B cell (primary cell): Measurements from ENCODE around the gene AIG1. TPM values are rescaled to one million over a fixed set of nuclear protein-coding genes. Genes with fewer than 3 reads are reported as not detected.

Experiments used
- ATAC-seq: fragments of 200-7000 bp; cut with Tn5 transposase; one replicate; pipeline ENCODE4 v1.10.0; 2021; ENCODE audit warnings: low read depth, mild to moderate bottlenecking, moderate number of reproducible peaks, moderate library complexity
- CTCF ChIA-PET: fragments of 350-600 bp; sonication (Branson Sonifier 250); formaldehyde crosslinking; loops from one replicate; lab custom pipeline; 2021; ENCODE audit warnings: antibody characterized with exemption, inconsistent platforms; lab: Charles Lee
- POLR2A ChIA-PET: fragments of 350-600 bp; sonication (Branson Sonifier 250); formaldehyde crosslinking; loops from one replicate; lab custom pipeline; 2021; ENCODE audit warnings: antibody characterized with exemption; lab: Charles Lee
- DNase-seq: peaks from one replicate; pipeline ENCODE4 v3.0.0; 2013
- H2AFZ ChIP-seq: 2 replicates; pipeline ENCODE4 v1.6.1; 2012; ENCODE audit warnings: mild to moderate bottlenecking, low read depth, low read length; ENCODE audit not compliant: insufficient read depth, poor library complexity, severe bottlenecking
- H3K27ac ChIP-seq, 2 donors: 1 replicate in 1 of 2; 2 replicates in 1 of 2; pipeline ENCODE4 v1.5.1; 2012 to 2013; ENCODE audit warnings: low read length in 2 of 2, mild to moderate bottlenecking in 2 of 2, moderate library complexity in 1 of 2
- H3K27me3 ChIP-seq, 4 experiments: fragments of 200-600 bp in 1 of 4; sonication (generic) in 1 of 4; replicated peaks in 1 of 4; 1 replicate in 2 of 4; 2 replicates in 2 of 4; pipeline versions ENCODE4 v1.6.1 to v1.7.0; 2013 to 2016; ENCODE audit warnings: low read length in 3 of 4, mild to moderate bottlenecking in 2 of 4, mixed read lengths in 1 of 4, moderate library complexity in 1 of 4; ENCODE audit not compliant: insufficient read depth in 4 of 4, control insufficient read depth in 3 of 4; ENCODE audit errors: control extremely low read depth in 1 of 4
- H3K36me3 ChIP-seq, 2 experiments: replicated peaks in 1 of 2; 1 replicate in 1 of 2; 2 replicates in 1 of 2; pipeline versions ENCODE4 v1.6.1 to v1.7.1; 2013; ENCODE audit warnings: low read length in 1 of 2; ENCODE audit not compliant: insufficient read depth in 2 of 2, control insufficient read depth in 1 of 2; ENCODE audit errors: control extremely low read depth in 1 of 2, extremely low read depth in 1 of 2
- H3K4me1 ChIP-seq, 2 donors: fragments of 200-600 bp in 1 of 2; sonication (generic) in 1 of 2; 1 replicate in 1 of 2; 2 replicates in 1 of 2; pipeline versions ENCODE4 v1.5.1 to v1.6.1; 2013 to 2017; ENCODE audit warnings: low read length in 2 of 2; ENCODE audit not compliant: control insufficient read depth in 2 of 2, insufficient read depth in 2 of 2
- H3K4me2 ChIP-seq: replicated peaks from 2 replicates; pipeline ENCODE3; 2012; ENCODE audit warnings: mild to moderate bottlenecking, low read depth, low read length; ENCODE audit not compliant: poor library complexity, severe bottlenecking
- H3K4me3 ChIP-seq, 5 experiments: fragments of 200-600 bp in 1 of 5; sonication (generic) in 1 of 5; 1 replicate in 3 of 5; 2 replicates in 2 of 5; pipeline versions ENCODE4 v1.5.1 to v1.7.0; 2011 to 2016; ENCODE audit warnings: low read length in 4 of 5, mild to moderate bottlenecking in 4 of 5, low read depth in 2 of 5, control low read depth in 1 of 5, moderate library complexity in 1 of 5; ENCODE audit not compliant: insufficient read depth in 1 of 5; ENCODE audit errors: control extremely low read depth in 1 of 5, extremely low read depth in 1 of 5
- H3K79me2 ChIP-seq: fragments of 200-600 bp; sonication (generic); one replicate; pipeline ENCODE4 v1.6.0; 2016; ENCODE audit warnings: low read length; ENCODE audit not compliant: control insufficient read depth, insufficient read depth
- H3K9ac ChIP-seq: fragments of 200-600 bp; sonication (generic); 2 replicates; pipeline ENCODE4 v1.6.1; 2017; ENCODE audit warnings: mild to moderate bottlenecking, low read length, moderate library complexity
- H3K9me3 ChIP-seq, 3 donors: one replicate each; pipeline versions ENCODE4 v1.6.1 to v1.7.1; 2013; ENCODE audit warnings: low read length in 2 of 3; ENCODE audit not compliant: control insufficient read depth in 2 of 3, insufficient read depth in 1 of 3; ENCODE audit errors: control extremely low read depth in 1 of 3
- H4K20me1 ChIP-seq: 2 replicates; pipeline ENCODE4 v1.6.0; 2012; ENCODE audit warnings: mild to moderate bottlenecking, low read length; ENCODE audit not compliant: insufficient read depth, control insufficient read depth, poor library complexity, severe bottlenecking
- H3K27ac Mint-ChIP-seq: one replicate; pipeline ENCODE4 v1.8.0; 2021; ENCODE audit warnings: mixed read lengths
- H3K27me3 Mint-ChIP-seq: one replicate; pipeline ENCODE4 v1.8.0; 2021; ENCODE audit warnings: mixed read lengths
- H3K4me1 Mint-ChIP-seq: one replicate; pipeline ENCODE4 v1.8.0; 2021; ENCODE audit warnings: mixed read lengths
- H3K4me3 Mint-ChIP-seq: one replicate; pipeline ENCODE4 v1.8.0; 2021; ENCODE audit warnings: mixed read lengths
- H3K9me3 Mint-ChIP-seq: one replicate; pipeline ENCODE4 v1.8.0; 2022; ENCODE audit warnings: mixed read lengths; ENCODE audit not compliant: insufficient read depth
- EZH2 ChIP-seq: IDR thresholded peaks from 2 replicates; pipeline ENCODE4 v1.6.1; 2012; ENCODE audit warnings: borderline replicate concordance, low read depth, mild to moderate bottlenecking, moderate library complexity, low read length; ENCODE audit not compliant: insufficient read depth, poor library complexity, severe bottlenecking
- WGBS: methylation state at CpG from one replicate; pipeline ENCODE4 v1.1.5; 2013; ENCODE audit warnings: missing lambda C conversion rate; ENCODE audit not compliant: insufficient coverage; 5-methylcytosine and 5-hydroxymethylcytosine counted together
- intact Hi-C: fragments of 100-400 bp; cut with micrococcal nuclease; formaldehyde crosslinking; loops from one replicate; pipeline ENCODE4 v1.10.0; 2022
- polyA plus RNA-seq: library from polyadenylated mRNA; depleted of rRNA; stranded (reverse); fragments of >200 nt; gene quantifications from 2 replicates; pipeline ENCODE4 v1.2.3, GENCODE V29; 2012
- total RNA-seq, 2 donors: library from RNA; stranded (reverse); fragments of 120-200 nt in 1 of 2; gene quantifications; 1 replicate in 1 of 2; 2 replicates in 1 of 2; pipeline versions ENCODE4 v1.2.3 to v1.2.4, GENCODE V29; 2013 to 2022
- TF ChIP-seq, protein P1 (sequence below): fragments of 200-600 bp; IDR thresholded peaks from one replicate; pipeline ENCODE4 v1.8.0; 2022; ENCODE audit warnings: antibody characterized with exemption, mild to moderate bottlenecking

The AIG1 gene
- total and polyA plus RNA-seq, 2 donors (not counting 1 experiment from before 2014, with no cell fraction given): 7.0 to 9.0 TPM

- no peaks in the 10 kb centered on the region for H3K4me1 ChIP-seq
- no peak for DNase-seq
- no peak overlapping the region for H3K9ac ChIP-seq
- no peaks in the 10 kb centered on the region for H3K27me3 ChIP-seq
- H4K20me1 ChIP-seq: no peaks in the 10 kb centered on the region
- Mint-ChIP-seq H3K27ac (no peak overlapping the region), H3K4me1 (no peaks in the 10 kb centered on the region), H3K27me3 (peaks cover 13% of the 10 kb centered on the region), H3K9me3 (no peaks in the 10 kb centered on the region), H3K4me3 (no peak overlapping the region)
- no CpG with 5 or more reads among the region's 3 CpGs for WGBS
- H3K9me3 ChIP-seq: no peaks in the 10 kb centered on the region
- no peak overlapping the region for H2AFZ ChIP-seq
- H3K27ac ChIP-seq: no peak overlapping the region
- no peak overlapping the region for H3K4me2 ChIP-seq
- no peak for TF ChIP-seq EZH2
- TF ChIP-seq, protein P1, sequence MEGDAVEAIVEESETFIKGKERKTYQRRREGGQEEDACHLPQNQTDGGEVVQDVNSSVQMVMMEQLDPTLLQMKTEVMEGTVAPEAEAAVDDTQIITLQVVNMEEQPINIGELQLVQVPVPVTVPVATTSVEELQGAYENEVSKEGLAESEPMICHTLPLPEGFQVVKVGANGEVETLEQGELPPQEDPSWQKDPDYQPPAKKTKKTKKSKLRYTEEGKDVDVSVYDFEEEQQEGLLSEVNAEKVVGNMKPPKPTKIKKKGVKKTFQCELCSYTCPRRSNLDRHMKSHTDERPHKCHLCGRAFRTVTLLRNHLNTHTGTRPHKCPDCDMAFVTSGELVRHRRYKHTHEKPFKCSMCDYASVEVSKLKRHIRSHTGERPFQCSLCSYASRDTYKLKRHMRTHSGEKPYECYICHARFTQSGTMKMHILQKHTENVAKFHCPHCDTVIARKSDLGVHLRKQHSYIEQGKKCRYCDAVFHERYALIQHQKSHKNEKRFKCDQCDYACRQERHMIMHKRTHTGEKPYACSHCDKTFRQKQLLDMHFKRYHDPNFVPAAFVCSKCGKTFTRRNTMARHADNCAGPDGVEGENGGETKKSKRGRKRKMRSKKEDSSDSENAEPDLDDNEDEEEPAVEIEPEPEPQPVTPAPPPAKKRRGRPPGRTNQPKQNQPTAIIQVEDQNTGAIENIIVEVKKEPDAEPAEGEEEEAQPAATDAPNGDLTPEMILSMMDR: no peak
- no peak overlapping the region for H3K4me3 ChIP-seq
- no peaks in the 10 kb centered on the region for H3K79me2 ChIP-seq
- POLR2A ChIA-PET: no interaction called here
- no peak for ATAC-seq
- intact Hi-C loops: no loop called here
- no peaks in the 10 kb centered on the region for H3K36me3 ChIP-seq
- CTCF ChIA-PET: no interaction called here
These were observed 315.7 kb downstream of the AIG1 start for GRCh38 chr6:143376375-143376774.

GRCh38 chr6:143376861-143377260, 316.2 kb downstream of the AIG1 start:
- Histone ChIP-seq H3K36me3 (no peaks in the 10 kb centered on the region), H3K4me1 (no peaks in the 10 kb centered on the region), H3K27me3 (no peaks in the 10 kb centered on the region), H3K27ac (no peak overlapping the region), H2AFZ (no peak overlapping the region), H4K20me1 (no peaks in the 10 kb centered on the region), H3K9me3 (no peaks in the 10 kb centered on the region), H3K4me2 (no peak overlapping the region), H3K79me2 (no peaks in the 10 kb centered on the region), H3K9ac (no peak overlapping the region), H3K4me3 (no peak overlapping the region)
- intact Hi-C loops: no loop called here
- Mint-ChIP-seq H3K4me1 (no peaks in the 10 kb centered on the region), H3K27ac (no peak overlapping the region), H3K4me3 (no peak overlapping the region), H3K9me3 (no peaks in the 10 kb centered on the region), H3K27me3 (peaks cover 13% of the 10 kb centered on the region)
- ATAC-seq (no peak), DNase-seq (no peak)
- TF ChIP-seq EZH2: no peak
- TF ChIP-seq, protein P1: no peak
- ChIA-PET POLR2A (no interaction called here), CTCF (no interaction called here)
